ENCODE results near the gene GIT1. TPM values are rescaled to one million over a fixed set of nuclear protein-coding genes. Genes with fewer than 3 reads are reported as not detected.
A peak's percentile ranks its signal among the peaks of the same experiment; 100 is the strongest.

GIT1 gene
- total RNA-seq, result 10 to 100 TPM; 45.0 to 47.4 TPM

- Mint-ChIP-seq H3K4me1 (ENCODE audit: low read depth) (peaks cover 76% of the 10 kb centered on the region), H3K4me3 (peak within 1 kb of the TSS; percentile 96), H3K27ac (peak within 1 kb of the TSS; percentile 83), H3K27me3 (ENCODE audit: low read depth) (no peaks in the 10 kb centered on the region), H3K36me3 (ENCODE audit: insufficient read depth in 2 of 2) (no peaks in the 10 kb centered on the region), H3K9me3 (no peaks in the 10 kb centered on the region)
- DNase-seq (peak; percentile 88 to 92), ATAC-seq (replicated peaks in 1 of 2) (peak; percentile 74 to 77)
These were observed at the start of gene GIT1 for GRCh38 chr17:29589524-29590410. Gene GIT1, minus strand, starts transcription at chr17:29589648. Its CDS starts 270 bp downstream, at chr17:29589378.

GRCh38 chr17:29633886-29634285 is 44.4 kb upstream of the GIT1 start:
- Mint-ChIP-seq H3K4me1 (ENCODE audit: low read depth) (peaks cover 31% of the 10 kb centered on the region), H3K9me3 (no peaks in the 10 kb centered on the region), H3K27me3 (ENCODE audit: low read depth) (no peaks in the 10 kb centered on the region), H3K27ac (no peak overlapping the region), H3K36me3 (ENCODE audit: insufficient read depth in 2 of 2) (peaks cover 6 to 14% of the 10 kb centered on the region in 2 donors), H3K4me3 (no peak overlapping the region)
- no peak for ATAC-seq (replicated peaks in 1 of 2)
- DNase-seq, result no peak

GRCh38 chr17:29630630-29631193 is 41.3 kb upstream of the GIT1 start:
- H3K4me3 Mint-ChIP-seq, result no peak overlapping the region
- no peak for ATAC-seq (replicated peaks in 1 of 2)
- DNase-seq, result no peak
- no peaks in the 10 kb centered on the region for H3K27me3 Mint-ChIP-seq (ENCODE audit: low read depth)
- H3K36me3 Mint-ChIP-seq (ENCODE audit: insufficient read depth in 2 of 2), result peaks cover 6 to 14% of the 10 kb centered on the region in 2 donors
- peaks cover 51% of the 10 kb centered on the region for H3K4me1 Mint-ChIP-seq (ENCODE audit: low read depth)
- no peaks in the 10 kb centered on the region for H3K9me3 Mint-ChIP-seq
- H3K27ac Mint-ChIP-seq, result no peak overlapping the region

- Mint-ChIP-seq H3K4me3 (no peak overlapping the region), H3K9me3 (no peaks in the 10 kb centered on the region), H3K27ac (peak overlapping the region; percentile 71), H3K36me3 (ENCODE audit: insufficient read depth in 2 of 2) (peaks cover 6 to 12% of the 10 kb centered on the region in 2 donors), H3K27me3 (ENCODE audit: low read depth) (no peaks in the 10 kb centered on the region), H3K4me1 (ENCODE audit: low read depth) (peaks cover 59% of the 10 kb centered on the region)
- no peak for ATAC-seq (replicated peaks in 1 of 2)
- DNase-seq, result no peak
These were observed 40.4 kb upstream of the GIT1 start for GRCh38 chr17:29629839-29630238.

- H3K9me3 Mint-ChIP-seq, result no peaks in the 10 kb centered on the region
- ATAC-seq (replicated peaks in 1 of 2), result no peak
- H3K27me3 Mint-ChIP-seq (ENCODE audit: low read depth), result no peaks in the 10 kb centered on the region
- peaks cover 66% of the 10 kb centered on the region for H3K4me1 Mint-ChIP-seq (ENCODE audit: low read depth)
- H3K36me3 Mint-ChIP-seq (ENCODE audit: insufficient read depth in 2 of 2), result peaks cover 4 to 6% of the 10 kb centered on the region in 2 donors
- no peak for DNase-seq
- peak overlapping the region; percentile 10 for H3K27ac Mint-ChIP-seq
- no peak overlapping the region for H3K4me3 Mint-ChIP-seq
These were observed 39.2 kb upstream of the GIT1 start for GRCh38 chr17:29628644-29629043.

- peak overlapping the region; percentile 52 for H3K27ac Mint-ChIP-seq
- DNase-seq (no peak), ATAC-seq (replicated peaks in 1 of 2) (no peak)
- peaks cover 71% of the 10 kb centered on the region for H3K4me1 Mint-ChIP-seq (ENCODE audit: low read depth)
- H3K9me3 Mint-ChIP-seq, result no peaks in the 10 kb centered on the region
- peaks cover 4% of the 10 kb centered on the region in 2 donors for H3K36me3 Mint-ChIP-seq (ENCODE audit: insufficient read depth in 2 of 2)
- H3K27me3 Mint-ChIP-seq (ENCODE audit: low read depth), result no peaks in the 10 kb centered on the region
- H3K4me3 Mint-ChIP-seq, result no peak overlapping the region
These were observed 38.5 kb upstream of the GIT1 start for GRCh38 chr17:29627951-29628350.

- Mint-ChIP-seq H3K4me3 (peak overlapping the region; percentile 85 to 91), H3K36me3 (ENCODE audit: insufficient read depth in 2 of 2) (no peaks in the 10 kb centered on the region), H3K4me1 (ENCODE audit: low read depth) (peaks cover 82% of the 10 kb centered on the region), H3K27me3 (ENCODE audit: low read depth) (no peaks in the 10 kb centered on the region), H3K27ac (peak overlapping the region; percentile 91), H3K9me3 (no peaks in the 10 kb centered on the region)
- no peak for ATAC-seq (replicated peaks in 1 of 2)
- DNase-seq, result no peak
These were observed 35.7 kb upstream of the GIT1 start for GRCh38 chr17:29625037-29625750.

- Mint-ChIP-seq H3K27ac (peak overlapping the region; percentile 80), H3K4me3 (peak overlapping the region; percentile 85 to 91), H3K36me3 (ENCODE audit: insufficient read depth in 2 of 2) (no peaks in the 10 kb centered on the region), H3K27me3 (ENCODE audit: low read depth) (no peaks in the 10 kb centered on the region), H3K9me3 (no peaks in the 10 kb centered on the region), H3K4me1 (ENCODE audit: low read depth) (peaks cover 76% of the 10 kb centered on the region)
- DNase-seq (peak; percentile 47 to 56), ATAC-seq (replicated peaks in 1 of 2) (peak; percentile 56 to 59)
These were observed 35.1 kb upstream of the GIT1 start for GRCh38 chr17:29624586-29624985.

GRCh38 chr17:29623283-29623647 is 33.8 kb upstream of the GIT1 start:
- no peaks in the 10 kb centered on the region for H3K27me3 Mint-ChIP-seq (ENCODE audit: low read depth)
- DNase-seq (no peak), ATAC-seq (replicated peaks in 1 of 2) (peak in 1 of 2 donors; percentile 1)
- H3K27ac Mint-ChIP-seq, result peak overlapping the region; percentile 75
- H3K9me3 Mint-ChIP-seq, result no peaks in the 10 kb centered on the region
- H3K4me1 Mint-ChIP-seq (ENCODE audit: low read depth), result peaks cover 63% of the 10 kb centered on the region
- no peaks in the 10 kb centered on the region for H3K36me3 Mint-ChIP-seq (ENCODE audit: insufficient read depth in 2 of 2)
- H3K4me3 Mint-ChIP-seq, result peak overlapping the region; percentile 85 to 91

GRCh38 chr17:29622337-29623282 is 33.2 kb upstream of the GIT1 start, which contains the start of gene CORO6:
Gene CORO6, minus strand, starts transcription at chr17:29622912. Its CDS starts 1,491 bp downstream, at chr17:29621421.
- Mint-ChIP-seq H3K9me3 (no peaks in the 10 kb centered on the region), H3K4me1 (ENCODE audit: low read depth) (peaks cover 60% of the 10 kb centered on the region), H3K27me3 (ENCODE audit: low read depth) (no peaks in the 10 kb centered on the region), H3K36me3 (ENCODE audit: insufficient read depth in 2 of 2) (no peaks in the 10 kb centered on the region), H3K4me3 (peak within 1 kb of the TSS; percentile 85 to 91), H3K27ac (peak within 1 kb of the TSS; percentile 75)
- DNase-seq (peak; percentile 65 to 78), ATAC-seq (replicated peaks in 1 of 2) (peak; percentile 43 to 53)

- Mint-ChIP-seq H3K27me3 (ENCODE audit: low read depth) (peaks cover 3% of the 10 kb centered on the region), H3K9me3 (no peaks in the 10 kb centered on the region), H3K27ac (no peak overlapping the region), H3K36me3 (ENCODE audit: insufficient read depth in 2 of 2) (no peaks in the 10 kb centered on the region), H3K4me1 (ENCODE audit: low read depth) (peaks cover 60% of the 10 kb centered on the region), H3K4me3 (peak overlapping the region; percentile 85 to 91)
- DNase-seq (no peak), ATAC-seq (replicated peaks in 1 of 2) (no peak)
These were observed 32.3 kb upstream of the GIT1 start for GRCh38 chr17:29621751-29622194.

- Mint-ChIP-seq H3K9me3 (no peaks in the 10 kb centered on the region), H3K4me1 (ENCODE audit: low read depth) (peaks cover 63% of the 10 kb centered on the region), H3K4me3 (no peak overlapping the region), H3K27me3 (ENCODE audit: low read depth) (peaks cover 5% of the 10 kb centered on the region), H3K27ac (no peak overlapping the region), H3K36me3 (ENCODE audit: insufficient read depth in 2 of 2) (no peaks in the 10 kb centered on the region)
- ATAC-seq (replicated peaks in 1 of 2) (no peak), DNase-seq (no peak)
These were observed 31.5 kb upstream of the GIT1 start for GRCh38 chr17:29620779-29621500.
